Activated CD4-positive, alpha-beta memory T cell treated with anti-CD3 and anti-CD28 coated beads for 36 hours (primary cell): Measurements from ENCODE around the gene SCN4B. TPM values are rescaled to one million over a fixed set of nuclear protein-coding genes. Genes with fewer than 3 reads are reported as not detected.
A peak's percentile ranks its signal among the peaks of the same experiment; 100 is the strongest.

Source experiments
- CTCF ChIA-PET: fragments of 350-600 bp; sonication (Branson Sonifier 250); formaldehyde crosslinking; loops from one replicate; lab custom pipeline; 2021; ENCODE audit warnings: antibody characterized with exemption, inconsistent platforms; lab: Charles Lee
- POLR2A ChIA-PET: fragments of 350-600 bp; sonication (Branson Sonifier 250); formaldehyde crosslinking; loops from one replicate; lab custom pipeline; 2021; ENCODE audit warnings: antibody characterized with exemption; lab: Charles Lee
- DNase-seq: peaks from one replicate; pipeline ENCODE4 v3.0.0-alpha.2; 2020
- H3K27ac Mint-ChIP-seq: one replicate; pipeline ENCODE4 v1.8.0; 2021; ENCODE audit warnings: mixed read lengths
- H3K27me3 Mint-ChIP-seq: one replicate; pipeline ENCODE4 v1.8.0; 2021; ENCODE audit warnings: mixed read lengths
- H3K36me3 Mint-ChIP-seq: one replicate; pipeline ENCODE4 v1.8.0; 2021; ENCODE audit warnings: mixed read lengths
- H3K4me1 Mint-ChIP-seq: one replicate; pipeline ENCODE4 v1.8.0; 2021; ENCODE audit warnings: low read depth, mixed read lengths
- H3K4me3 Mint-ChIP-seq: one replicate; pipeline ENCODE4 v1.8.0; 2021; ENCODE audit warnings: mild to moderate bottlenecking, mixed read lengths
- H3K9me3 Mint-ChIP-seq: one replicate; pipeline ENCODE4 v1.8.0; 2021; ENCODE audit warnings: mixed read lengths
- intact Hi-C: fragments of 100-400 bp; cut with micrococcal nuclease; formaldehyde crosslinking; loops from one replicate; pipeline ENCODE4 v1.15.1; 2023
- total RNA-seq, 2 experiments: library from RNA; stranded (reverse); gene quantifications; one replicate each; pipeline ENCODE4 v1.2.3, GENCODE V29; 2021

The SCN4B gene
- total RNA-seq, 2 experiments from 2014 or later = 0.22 to 0.36 TPM

DNA sequence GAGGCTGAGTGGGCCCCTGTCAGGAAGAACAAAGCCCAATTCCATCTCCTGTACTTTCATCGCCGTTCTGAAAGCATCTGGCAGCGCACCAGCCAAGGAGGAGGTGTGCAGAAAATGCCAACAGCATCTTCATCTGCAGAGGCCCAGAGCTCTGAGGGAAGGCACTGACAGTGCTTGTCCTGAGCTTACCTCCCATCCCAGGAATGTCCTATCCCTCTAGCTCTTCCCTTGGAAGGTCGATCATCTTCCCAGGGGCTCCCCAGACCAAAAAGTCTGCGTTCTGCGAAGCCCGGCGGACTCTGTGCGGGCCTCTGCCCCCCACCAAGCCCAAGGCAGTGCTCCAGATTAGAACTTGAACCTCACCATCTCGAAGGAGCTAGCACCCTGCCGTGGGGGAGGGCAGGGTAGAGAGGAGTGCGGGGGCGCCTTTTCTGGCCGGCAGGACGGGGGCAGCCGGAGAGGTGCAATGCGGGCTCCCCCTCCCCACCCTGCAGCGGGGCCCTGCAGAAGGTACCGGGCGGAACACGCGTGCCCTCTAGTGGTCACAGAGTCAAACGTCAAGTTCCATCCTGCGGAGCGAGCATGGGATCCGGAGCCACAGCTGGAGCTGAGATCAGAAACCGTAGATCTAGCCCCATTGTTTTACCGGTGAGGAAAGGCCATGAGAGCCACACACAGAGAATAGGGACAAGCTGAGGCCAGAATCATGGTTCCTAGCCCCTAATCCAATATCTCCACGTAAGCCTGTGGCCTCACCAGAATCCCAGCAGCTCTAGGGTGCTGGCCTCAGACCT lies 18.8 kb upstream of the SCN4B start:
- no peak overlapping the region for H3K27ac Mint-ChIP-seq
- POLR2A ChIA-PET = interaction anchor here (0.7 to 1.1 kb wide), 2 partner anchors 27 to 119 kb away, joined by 3 to 5 read pairs; no protein-coding TSS in a partner anchor
- intact Hi-C loops = loop anchor here (1.0 kb wide), 1 partner anchor 26 kb away; no protein-coding TSS in a partner anchor

DNA sequence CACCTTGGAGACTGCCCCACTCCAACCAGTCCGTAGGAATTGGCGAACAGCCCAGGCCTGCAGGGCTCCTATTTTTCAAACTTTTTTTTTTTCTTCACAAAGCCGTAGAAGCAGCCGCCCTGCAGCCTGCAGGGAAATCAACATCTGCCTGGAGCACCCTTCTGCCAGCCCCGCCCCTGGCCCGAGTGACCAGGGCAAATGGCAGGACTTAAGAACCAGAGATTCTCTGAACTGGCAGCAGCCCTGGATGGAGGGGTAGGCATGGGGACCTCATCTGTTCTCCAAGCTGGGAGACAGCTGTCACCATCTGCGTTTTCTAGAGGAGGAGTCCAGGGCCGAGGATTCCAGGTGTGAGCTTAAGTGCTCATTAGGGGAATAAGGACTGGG lies 18.3 kb upstream of the SCN4B start:
- Mint-ChIP-seq H3K4me3 (no peak overlapping the region), H3K36me3 (no peaks in the 10 kb centered on the region), H3K9me3 (no peaks in the 10 kb centered on the region), H3K4me1 (no peaks in the 10 kb centered on the region), H3K27ac (no peak overlapping the region), H3K27me3 (peaks cover 5% of the 10 kb centered on the region)
- ChIA-PET CTCF (interaction anchor here (0.5 to 5.6 kb wide), 39 partner anchors 10 to 489 kb away, joined by 3 to 101 read pairs (median 7); partner anchors contain the start of genes MPZL2, SCN4B, SMIM35 and UBE4A), POLR2A (interaction anchor here (1.1 kb wide), 1 partner anchor 26 kb away, joined by 5 read pairs; no protein-coding TSS in a partner anchor)
- intact Hi-C loops = loop anchor here (1.0 kb wide), 1 partner anchor 26 kb away; no protein-coding TSS in a partner anchor
- no peak for DNase-seq

More for the DNA sequence above, 18.8 kb upstream of the SCN4B start:
- Mint-ChIP-seq H3K9me3 (no peaks in the 10 kb centered on the region), H3K36me3 (no peaks in the 10 kb centered on the region), H3K4me3 (no peak overlapping the region), H3K4me1 (no peaks in the 10 kb centered on the region), H3K27me3 (peaks cover 9% of the 10 kb centered on the region)
- DNase-seq = peak; percentile 81
- CTCF ChIA-PET = interaction anchor here (0.5 to 5.6 kb wide), 65 partner anchors 9 to 989 kb away, joined by 3 to 101 read pairs (median 4); partner anchors contain the start of genes MPZL2, MPZL3, SCN4B and SMIM35

DNA sequence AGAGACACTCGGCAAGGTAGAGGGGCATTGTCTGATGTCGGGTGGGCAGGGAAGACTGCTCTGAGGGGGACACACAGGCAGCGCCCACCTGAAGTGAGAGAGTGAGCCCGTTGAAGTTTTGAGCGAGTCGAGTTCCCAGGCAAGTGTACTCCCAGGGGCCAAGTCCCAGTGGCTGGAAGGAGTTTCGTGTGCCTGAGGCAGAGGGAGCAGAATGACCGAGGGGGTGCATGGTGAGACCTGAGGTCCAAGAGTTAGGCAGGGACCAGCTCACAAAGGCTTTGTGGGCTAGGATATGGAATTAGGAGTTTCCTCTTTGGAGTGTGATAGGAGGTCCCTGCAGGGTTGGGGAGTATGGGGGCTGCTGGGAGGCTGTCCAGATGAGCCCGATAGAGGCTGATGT lies 17.6 kb upstream of the SCN4B start:
- Mint-ChIP-seq H3K27ac (no peak overlapping the region), H3K9me3 (no peaks in the 10 kb centered on the region), H3K4me1 (no peaks in the 10 kb centered on the region), H3K36me3 (no peaks in the 10 kb centered on the region), H3K27me3 (peaks cover 1% of the 10 kb centered on the region), H3K4me3 (no peak overlapping the region)
- DNase-seq = no peak
- intact Hi-C loops = no loop called here
- ChIA-PET CTCF (interaction anchor here (1.1 to 5.6 kb wide), 10 partner anchors 11 to 362 kb away, joined by 3 to 101 read pairs (median 12); partner anchors contain the start of genes MPZL2, SCN4B and UBE4A), POLR2A (no interaction called here)

DNA sequence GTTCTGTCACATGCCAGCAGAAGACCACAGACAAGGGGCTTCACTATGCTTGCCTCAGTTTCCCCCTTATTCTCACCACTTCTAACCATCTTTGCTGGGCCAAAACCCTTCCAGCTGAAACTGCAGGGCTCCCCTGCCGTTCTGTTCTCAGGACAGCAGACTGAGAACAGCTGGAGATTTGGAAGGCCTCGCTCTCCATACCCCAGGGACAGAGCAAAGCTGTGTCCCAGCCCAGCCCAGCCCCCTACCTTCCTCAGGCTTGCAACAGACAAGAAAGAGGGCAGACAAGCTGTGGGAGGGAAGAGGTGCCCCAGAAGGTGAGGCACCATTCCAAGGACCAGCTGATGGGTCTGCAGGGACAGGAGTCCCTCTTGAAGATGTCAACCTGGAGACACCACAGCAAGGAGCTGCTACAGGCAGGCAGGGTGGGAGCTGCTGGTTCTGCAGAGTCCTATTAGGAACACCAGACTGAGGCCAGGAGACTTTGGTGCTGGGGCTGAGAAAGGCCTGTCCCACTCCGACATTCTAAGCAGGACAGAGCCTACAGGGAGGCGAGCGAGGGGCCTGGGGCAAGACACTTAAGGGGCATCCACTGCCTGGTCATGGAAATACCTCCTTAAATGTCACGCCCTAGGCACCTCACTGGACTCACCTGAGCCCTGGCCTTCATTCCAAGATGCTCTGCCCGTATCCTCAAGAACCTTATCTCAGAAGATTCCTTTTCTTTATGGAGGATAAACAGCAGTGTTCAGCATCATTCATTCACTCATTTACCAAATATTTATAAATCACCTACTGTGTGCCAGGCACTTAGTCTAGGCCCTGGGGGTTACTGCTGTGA lies 16.9 kb upstream of the SCN4B start:
- intact Hi-C loops = no loop called here
- no peak for DNase-seq
- Mint-ChIP-seq H3K9me3 (no peaks in the 10 kb centered on the region), H3K36me3 (no peaks in the 10 kb centered on the region), H3K4me3 (no peak overlapping the region), H3K4me1 (no peaks in the 10 kb centered on the region), H3K27me3 (peaks cover 1% of the 10 kb centered on the region), H3K27ac (no peak overlapping the region)
- ChIA-PET POLR2A (no interaction called here), CTCF (interaction anchor here (1.2 to 5.6 kb wide), 5 partner anchors 12 to 126 kb away, joined by 3 to 101 read pairs (median 38); no protein-coding TSS in a partner anchor)

DNA sequence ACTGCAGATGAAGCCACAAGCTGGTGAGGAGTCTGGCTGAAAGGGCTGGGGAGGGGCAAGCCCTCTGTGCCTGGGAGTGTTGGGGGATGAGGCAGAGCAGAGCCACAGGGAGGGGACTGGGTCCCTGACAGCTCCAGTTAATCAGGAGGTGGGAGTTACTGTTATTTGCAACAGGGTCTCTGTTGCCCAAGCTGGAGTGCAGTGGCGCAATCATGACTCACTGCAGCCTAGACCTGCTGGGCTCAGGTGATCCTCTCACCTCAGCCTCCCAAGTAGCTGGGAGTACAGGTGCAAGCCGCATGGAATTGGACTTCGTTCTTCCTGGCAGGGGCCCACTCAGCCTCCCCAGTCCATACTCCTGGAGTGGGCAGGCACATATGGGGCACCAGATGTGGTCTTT lies 16.1 kb upstream of the SCN4B start:
- H3K36me3 Mint-ChIP-seq = no peaks in the 10 kb centered on the region
- H3K27ac Mint-ChIP-seq = no peak overlapping the region
- H3K9me3 Mint-ChIP-seq = no peaks in the 10 kb centered on the region
- no peaks in the 10 kb centered on the region for H3K4me1 Mint-ChIP-seq
- CTCF ChIA-PET = interaction anchor here (1.2 to 5.6 kb wide), 4 partner anchors 11 to 127 kb away, joined by 3 to 101 read pairs (median 54); no protein-coding TSS in a partner anchor
- H3K27me3 Mint-ChIP-seq = peaks cover 2% of the 10 kb centered on the region
- POLR2A ChIA-PET = no interaction called here
- no peak for DNase-seq
- intact Hi-C loops = no loop called here
- no peak overlapping the region for H3K4me3 Mint-ChIP-seq

DNA sequence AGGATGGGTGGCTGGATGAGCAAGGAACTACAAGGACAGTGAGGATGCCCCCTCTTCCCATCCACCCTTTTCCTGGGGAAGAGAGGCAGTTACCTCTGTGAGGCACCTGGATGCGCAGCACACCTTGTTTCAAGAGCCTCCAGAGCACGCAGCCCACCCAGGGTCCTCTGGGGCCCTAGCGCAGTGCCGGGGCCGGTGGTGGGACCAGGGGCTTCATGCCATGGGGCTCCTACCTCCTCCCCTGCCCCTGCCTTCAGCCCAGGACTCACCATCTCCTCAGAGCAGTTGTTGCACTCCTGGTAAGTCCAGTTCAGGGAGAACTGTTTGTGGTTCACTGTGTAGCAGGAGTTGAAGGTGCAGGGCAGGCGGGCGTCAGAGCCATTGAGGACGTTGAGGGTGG lies 15.7 kb upstream of the SCN4B start:
- no peaks in the 10 kb centered on the region for H3K4me1 Mint-ChIP-seq
- H3K27ac Mint-ChIP-seq = no peak overlapping the region
- DNase-seq = no peak
- H3K9me3 Mint-ChIP-seq = no peaks in the 10 kb centered on the region
- H3K36me3 Mint-ChIP-seq = no peaks in the 10 kb centered on the region
- intact Hi-C loops = no loop called here
- no peak overlapping the region for H3K4me3 Mint-ChIP-seq
- H3K27me3 Mint-ChIP-seq = peaks cover 4% of the 10 kb centered on the region
- POLR2A ChIA-PET = no interaction called here
- CTCF ChIA-PET = interaction anchor here (1.2 kb wide), 1 partner anchor 128 kb away, joined by 3 read pairs; no protein-coding TSS in a partner anchor

DNA sequence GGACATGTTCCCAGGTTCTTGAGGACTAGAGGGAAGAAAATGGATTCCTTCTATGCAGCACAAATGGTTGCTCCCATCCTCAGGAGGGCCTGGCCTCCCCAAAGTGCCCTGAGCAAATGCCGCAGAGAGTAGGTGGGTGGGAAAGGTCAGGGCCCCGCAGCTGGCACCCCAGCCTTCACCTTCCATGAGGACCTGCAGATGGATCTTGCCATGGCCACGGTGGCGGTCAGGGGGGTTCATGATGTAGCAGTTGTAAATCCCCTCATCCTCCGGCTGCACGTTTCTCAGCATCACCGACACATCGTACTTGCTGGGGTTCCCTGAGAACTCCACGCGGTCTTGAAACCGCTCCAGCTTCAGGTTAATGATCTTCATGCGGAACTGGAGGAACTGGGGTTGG lies 15.3 kb upstream of the SCN4B start:
- Mint-ChIP-seq H3K27me3 (peaks cover 3% of the 10 kb centered on the region), H3K4me3 (no peak overlapping the region), H3K36me3 (no peaks in the 10 kb centered on the region), H3K4me1 (no peaks in the 10 kb centered on the region), H3K9me3 (no peaks in the 10 kb centered on the region), H3K27ac (no peak overlapping the region)
- POLR2A ChIA-PET = no interaction called here
- no peak for DNase-seq
- CTCF ChIA-PET = interaction anchor here (0.7 to 1.2 kb wide), 5 partner anchors 11 to 128 kb away, joined by 3 to 7 read pairs (median 3); no protein-coding TSS in a partner anchor
- intact Hi-C loops = no loop called here

DNA sequence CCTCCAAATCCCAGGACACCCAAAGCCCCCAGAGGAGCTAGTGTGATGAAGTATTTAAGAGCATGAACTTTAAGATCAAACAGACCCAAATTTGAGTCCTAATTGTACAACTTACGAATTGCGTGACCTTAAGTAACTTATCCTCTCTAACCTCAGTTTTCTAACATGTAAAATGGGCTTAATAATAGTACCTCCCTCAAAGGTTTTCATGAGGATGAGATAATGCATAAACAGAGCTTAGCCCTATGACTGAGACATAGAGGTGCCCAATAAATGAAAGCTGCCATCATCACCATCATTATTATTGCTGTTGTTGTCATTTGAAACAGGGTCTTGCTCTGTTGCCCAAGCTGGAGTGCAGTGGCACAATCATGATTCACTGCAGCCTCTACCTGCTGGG lies 14.6 kb upstream of the SCN4B start:
- intact Hi-C loops = no loop called here
- POLR2A ChIA-PET = no interaction called here
- Mint-ChIP-seq H3K4me1 (no peaks in the 10 kb centered on the region), H3K36me3 (no peaks in the 10 kb centered on the region), H3K9me3 (no peaks in the 10 kb centered on the region), H3K27me3 (peaks cover 7% of the 10 kb centered on the region), H3K27ac (no peak overlapping the region), H3K4me3 (no peak overlapping the region)
- CTCF ChIA-PET = interaction anchor here (0.7 to 1.2 kb wide), 4 partner anchors 10 to 127 kb away, joined by 3 to 7 read pairs (median 3); no protein-coding TSS in a partner anchor
- no peak for DNase-seq

DNA sequence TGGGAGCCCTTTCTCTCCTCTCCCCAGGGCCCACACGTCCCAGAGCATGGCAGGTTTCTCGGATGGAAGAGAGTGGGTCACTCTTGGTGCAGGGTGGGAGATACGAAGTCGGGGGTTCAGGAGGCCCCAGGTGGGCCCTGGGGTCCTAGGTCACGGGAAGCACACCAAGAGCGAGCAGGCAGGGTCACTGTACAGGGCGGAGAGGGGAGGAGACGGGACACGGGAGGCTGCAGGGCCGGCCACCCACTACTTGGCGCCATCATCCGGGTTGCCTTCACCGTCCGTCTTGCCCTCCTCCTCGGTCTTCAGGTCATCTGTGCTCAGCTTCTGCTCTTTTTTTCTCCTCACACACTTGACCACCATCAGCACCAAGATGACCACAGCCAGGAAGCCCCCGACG lies 14.0 kb upstream of the SCN4B start:
- no peak overlapping the region for H3K4me3 Mint-ChIP-seq
- ChIA-PET CTCF (interaction anchor here (1.2 kb wide), 1 partner anchor 18 kb away, joined by 3 read pairs; no protein-coding TSS in a partner anchor), POLR2A (no interaction called here)
- intact Hi-C loops = no loop called here
- DNase-seq = no peak
- no peak overlapping the region for H3K27ac Mint-ChIP-seq
- H3K36me3 Mint-ChIP-seq = no peaks in the 10 kb centered on the region
- H3K9me3 Mint-ChIP-seq = no peaks in the 10 kb centered on the region
- H3K27me3 Mint-ChIP-seq = peaks cover 12% of the 10 kb centered on the region
- no peaks in the 10 kb centered on the region for H3K4me1 Mint-ChIP-seq

DNA sequence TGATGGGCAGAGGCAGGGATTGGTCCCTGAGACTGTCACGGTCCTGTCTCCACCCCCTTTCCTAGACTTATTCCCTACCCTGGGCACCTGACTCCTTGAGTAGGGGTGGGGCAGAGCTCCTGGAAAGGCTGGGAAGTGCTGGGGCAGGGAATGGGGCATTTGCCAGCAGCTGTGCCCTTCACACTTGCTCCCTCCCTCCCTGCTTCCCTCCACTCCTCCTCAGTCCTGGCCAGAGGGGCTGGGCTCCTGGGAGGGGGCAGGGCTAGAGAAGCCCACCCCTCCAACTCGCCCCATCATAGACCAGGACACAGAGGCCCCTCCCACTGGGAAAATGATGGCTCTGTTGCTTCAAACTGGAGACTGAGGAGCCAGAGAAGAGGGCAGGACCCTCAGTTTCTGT lies 12.3 kb upstream of the SCN4B start:
- Mint-ChIP-seq H3K27me3 (peaks cover 13% of the 10 kb centered on the region), H3K9me3 (no peaks in the 10 kb centered on the region), H3K27ac (no peak overlapping the region), H3K36me3 (no peaks in the 10 kb centered on the region), H3K4me3 (no peak overlapping the region), H3K4me1 (no peaks in the 10 kb centered on the region)
- ChIA-PET POLR2A (no interaction called here), CTCF (interaction anchor here (1.5 kb wide), 1 partner anchor 9 kb away, joined by 3 read pairs; no protein-coding TSS in a partner anchor)
- DNase-seq = no peak
- intact Hi-C loops = no loop called here

DNA sequence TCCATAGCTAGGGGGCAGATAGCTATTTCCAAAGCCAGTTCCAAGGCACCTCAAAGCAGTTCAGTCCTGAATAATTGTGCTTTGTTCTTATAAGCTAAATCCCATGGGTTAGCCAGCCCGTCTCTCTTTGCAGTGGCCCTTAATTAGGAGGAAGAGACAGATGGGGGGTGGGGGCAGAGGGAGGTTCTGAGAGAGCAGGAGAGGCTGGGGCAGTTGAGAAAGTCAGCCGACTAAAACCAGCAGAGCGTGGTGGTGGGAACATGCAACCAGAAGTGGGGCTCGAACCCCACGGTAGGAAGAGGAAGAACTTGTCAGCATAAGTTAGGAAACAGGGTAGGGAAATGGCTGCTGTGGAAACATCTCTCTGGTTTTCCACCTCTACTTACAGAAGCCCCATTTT lies 10.9 kb upstream of the SCN4B start:
- no peak for DNase-seq
- no peak overlapping the region for H3K4me3 Mint-ChIP-seq
- H3K36me3 Mint-ChIP-seq = no peaks in the 10 kb centered on the region
- H3K27me3 Mint-ChIP-seq = peaks cover 22% of the 10 kb centered on the region
- H3K27ac Mint-ChIP-seq = no peak overlapping the region
- ChIA-PET CTCF (interaction anchor here (1.3 to 1.5 kb wide), 2 partner anchors 8 to 10 kb away, joined by 3 to 5 read pairs; no protein-coding TSS in a partner anchor), POLR2A (no interaction called here)
- no peaks in the 10 kb centered on the region for H3K4me1 Mint-ChIP-seq
- intact Hi-C loops = no loop called here
- H3K9me3 Mint-ChIP-seq = no peaks in the 10 kb centered on the region
